HG02840 (cell line): ENCODE measurements around the gene RPL21.

Experiments
- ATAC-seq: cut with Tn5 transposase; IDR thresholded peaks from one replicate; pipeline ENCODE4 v1.9.1; 2021; ENCODE audit warnings: mild to moderate bottlenecking, moderate library complexity, moderate number of reproducible peaks; ENCODE audit not compliant: unreplicated experiment, low FRiP score

Gene RPL21

GRCh38 chr13:27257648-27258253 lies 6.4 kb downstream of the RPL21 start:
- ATAC-seq, result no peak

DNA sequence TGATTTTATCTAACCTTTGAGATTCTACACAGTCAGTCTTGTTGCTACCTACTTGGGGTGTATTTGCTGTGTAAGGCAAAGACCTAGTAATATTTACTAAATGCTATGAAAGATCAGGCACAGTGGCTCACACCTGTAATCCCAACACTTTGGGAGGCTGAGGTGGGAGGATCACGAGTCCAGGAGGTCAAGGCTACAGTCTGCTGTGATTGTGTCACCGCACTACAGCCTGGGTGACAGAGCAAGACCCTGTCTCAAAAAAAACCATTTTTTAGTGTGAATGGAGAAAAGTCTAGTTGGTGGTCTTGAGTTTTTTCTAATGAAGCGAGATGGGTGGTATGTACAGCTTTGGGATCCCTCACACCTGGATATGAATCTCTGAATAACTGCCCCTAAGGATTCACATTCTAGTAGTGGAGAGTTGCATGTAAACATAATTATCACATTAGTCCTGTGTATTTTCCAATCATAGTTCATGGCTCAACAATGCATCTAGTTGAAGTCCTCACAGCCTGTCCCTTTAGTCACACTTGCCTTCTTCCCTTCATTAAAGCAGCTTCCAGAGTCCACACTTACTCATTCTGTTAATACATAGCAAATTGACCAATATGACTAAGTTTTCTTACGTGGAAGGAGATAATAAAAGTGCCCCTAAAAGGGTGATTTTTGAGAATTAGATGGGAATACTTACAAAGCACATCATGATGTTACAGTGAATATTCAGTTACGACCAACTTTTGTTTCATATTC lies 7.5 kb downstream of the RPL21 start:
- no peak for ATAC-seq

DNA sequence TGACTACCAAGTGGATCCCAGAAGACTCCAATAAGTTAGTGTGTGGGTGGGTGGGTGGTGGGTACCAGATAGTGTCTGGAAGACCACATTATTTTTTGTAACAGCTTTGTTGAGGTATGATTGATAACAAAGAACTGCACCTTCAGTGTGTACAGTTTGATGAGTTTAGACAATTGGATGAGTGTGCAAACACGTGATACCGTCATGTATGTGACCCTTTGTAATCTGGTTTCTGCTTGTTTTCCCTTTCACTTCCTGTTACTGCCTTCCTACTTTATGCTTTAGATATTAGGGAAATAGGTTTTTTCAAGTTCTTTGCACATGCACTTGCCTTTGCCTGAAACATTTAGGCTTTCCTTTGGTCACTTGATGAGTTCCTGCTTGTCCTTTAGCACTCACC lies 8.5 kb downstream of the RPL21 start:
- ATAC-seq, result no peak

DNA sequence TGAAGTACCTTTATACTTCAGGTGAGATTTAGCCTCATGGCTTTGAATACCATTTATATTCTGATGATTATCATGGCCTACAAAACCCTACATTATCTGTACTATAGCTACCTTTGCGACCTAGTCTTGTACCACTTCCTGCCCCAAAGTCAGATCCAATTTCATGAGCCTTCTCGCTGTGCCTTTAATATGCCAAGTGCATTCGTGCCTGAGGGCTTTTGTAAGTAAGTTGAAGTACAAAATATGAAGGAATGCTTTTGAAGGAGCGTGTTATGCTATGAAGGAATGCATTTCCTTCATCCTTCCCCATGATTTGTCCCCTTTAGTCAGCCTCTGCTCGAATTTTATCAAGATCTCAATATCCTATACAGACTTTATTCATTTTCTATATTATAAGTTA lies 10.0 kb downstream of the RPL21 start:
- no peak for ATAC-seq

- no peak for ATAC-seq
Observed at GRCh38 chr13:27263438-27263837, 12.1 kb downstream of the RPL21 start.

GRCh38 chr13:27264181-27264580 lies 12.8 kb downstream of the RPL21 start:
- ATAC-seq, result no peak

DNA sequence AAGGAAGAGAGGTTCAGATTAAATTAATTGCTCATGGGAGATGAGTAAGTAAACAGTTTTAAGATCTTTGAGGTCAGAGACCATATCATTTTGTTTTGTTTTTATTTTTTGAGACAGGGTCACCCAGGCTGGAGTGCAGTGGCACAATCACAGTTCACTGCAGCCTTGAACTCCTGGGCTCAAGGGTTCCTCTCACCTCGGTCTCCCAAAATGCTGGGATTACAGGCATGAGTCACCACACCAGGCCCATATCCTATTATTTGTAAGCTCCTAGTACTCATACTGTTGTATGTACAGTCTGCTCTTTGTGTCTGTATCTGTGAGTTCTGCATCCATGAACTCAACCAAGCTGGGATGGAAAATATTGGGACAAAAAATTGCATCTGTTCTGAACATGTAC lies 13.3 kb downstream of the RPL21 start:
- ATAC-seq, result no peak

DNA sequence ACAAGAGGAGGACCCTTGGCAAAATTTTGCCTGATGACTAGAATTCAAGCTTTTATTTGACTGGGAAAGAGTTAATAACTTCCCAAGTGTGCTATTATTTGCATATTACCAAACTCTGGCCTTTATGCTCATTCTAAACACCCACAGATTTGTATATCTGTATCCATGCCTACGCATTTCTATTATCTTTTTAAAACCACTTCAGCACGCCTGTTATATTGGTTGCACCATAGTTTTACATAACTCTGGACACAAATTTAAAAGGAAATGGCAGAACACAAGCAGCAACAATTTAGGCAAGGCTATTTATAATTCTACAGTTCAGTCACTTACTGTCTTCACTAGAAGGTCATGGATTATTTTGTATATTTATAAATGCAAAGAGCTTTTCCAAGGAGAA lies 15.6 kb downstream of the RPL21 start:
- no peak for ATAC-seq

- no peak for ATAC-seq
Observed at GRCh38 chr13:27267596-27267995, 16.2 kb downstream of the RPL21 start.

- no peak for ATAC-seq
Observed at GRCh38 chr13:27269114-27269665, 17.8 kb downstream of the RPL21 start.

DNA sequence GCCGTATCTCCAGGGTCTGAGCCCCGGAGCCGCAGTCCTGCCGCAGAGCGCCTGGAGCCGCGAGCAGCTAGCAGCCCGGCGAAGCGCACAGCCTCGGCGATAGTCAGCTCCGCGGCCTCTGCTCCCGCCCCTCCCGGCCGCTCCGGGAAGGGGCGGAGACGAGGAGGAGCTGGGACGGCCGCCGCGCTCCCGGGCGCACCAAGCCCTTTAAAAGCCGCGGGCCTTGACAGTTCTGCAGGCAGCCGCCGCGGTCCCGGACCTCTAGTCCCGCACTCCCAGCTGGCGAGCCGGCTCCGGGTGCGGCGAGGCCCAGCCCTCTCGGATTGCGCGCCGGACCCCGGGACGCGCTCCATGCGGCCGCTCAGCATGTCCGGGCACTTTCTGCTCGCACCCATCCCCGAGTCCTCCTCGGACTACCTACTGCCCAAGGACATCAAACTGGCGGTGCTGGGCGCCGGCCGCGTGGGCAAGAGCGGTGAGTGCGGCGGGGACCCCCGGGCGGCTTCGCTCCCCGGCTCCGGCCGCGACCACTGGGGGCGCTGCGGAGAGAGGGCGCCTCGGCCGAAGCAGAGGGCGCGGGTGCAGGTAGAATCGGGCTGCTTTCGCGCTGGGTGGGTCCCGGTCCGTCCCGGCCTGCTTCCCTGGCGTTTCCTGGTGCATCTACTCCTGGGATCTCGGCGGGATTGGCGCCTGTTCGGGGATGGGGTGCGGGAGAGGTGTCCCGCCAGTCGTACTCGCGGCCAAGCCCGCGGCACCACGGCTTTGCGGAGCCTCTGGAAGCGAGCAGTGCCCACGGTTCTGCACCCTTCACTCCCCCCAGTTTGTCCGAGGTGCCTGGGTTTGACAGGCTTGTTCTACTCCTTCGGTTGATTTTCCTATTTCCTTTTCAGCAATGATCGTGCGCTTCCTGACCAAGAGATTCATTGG lies 19.5 kb downstream of the RPL21 start, which contains the start of gene RASL11A:
TSS of gene RASL11A (plus strand) at position 237 of the 927 bp plus-strand sequence. CDS start at position 352, 115 bp downstream.
- peak; percentile 81 for ATAC-seq

GRCh38 chr13:27271570-27272096 lies 20.3 kb downstream of the RPL21 start:
- no peak for ATAC-seq

- no peak for ATAC-seq
Observed at GRCh38 chr13:27273658-27274425, 22.5 kb downstream of the RPL21 start.

- ATAC-seq, result no peak
Observed at GRCh38 chr13:27274631-27275030, 23.3 kb downstream of the RPL21 start.

- no peak for ATAC-seq
Observed at GRCh38 chr13:27276188-27276587, 24.8 kb downstream of the RPL21 start.

GRCh38 chr13:27279506-27279905 lies 28.1 kb downstream of the RPL21 start:
- no peak for ATAC-seq

GRCh38 chr13:27280009-27280656 lies 28.8 kb downstream of the RPL21 start:
- ATAC-seq, result no peak

- ATAC-seq, result no peak
Observed at GRCh38 chr13:27280841-27281240, 29.5 kb downstream of the RPL21 start.

GRCh38 chr13:27281420-27281819 lies 30.1 kb downstream of the RPL21 start:
- ATAC-seq, result no peak
